DOHH2 (cell line): ENCODE results near the gene EML4.

Experiments
- CTCF ChIP-seq: fragments of 200-600 bp; sonication (generic); IDR thresholded peaks from one replicate; pipeline ENCODE4 v1.5.1; 2014; ENCODE audit warnings: antibody characterized with exemption, mild to moderate bottlenecking, low read depth, low read length; ENCODE audit not compliant: poor library complexity, severe bottlenecking
- EZH2phosphoT487 ChIP-seq: fragments of 200-600 bp; sonication (generic); IDR thresholded peaks from 2 replicates; pipeline ENCODE4 v1.6.1; 2017; ENCODE audit warnings: borderline replicate concordance, mild to moderate bottlenecking, antibody characterized with exemption, low read length, moderate library complexity, mixed read lengths

GRCh38 chr2:42207826-42208225, 38.7 kb downstream of the EML4 start:
- TF ChIP-seq CTCF: no peak
- no peak for TF ChIP-seq EZH2phosphoT487
